ENCODE measurements around the gene SRGAP3. TPM values are rescaled to one million over a fixed set of nuclear protein-coding genes. Genes with fewer than 3 reads are reported as not detected.

Gene SRGAP3
- total RNA-seq, 1 donor from 2014 or later, result 10.3 TPM

DNA sequence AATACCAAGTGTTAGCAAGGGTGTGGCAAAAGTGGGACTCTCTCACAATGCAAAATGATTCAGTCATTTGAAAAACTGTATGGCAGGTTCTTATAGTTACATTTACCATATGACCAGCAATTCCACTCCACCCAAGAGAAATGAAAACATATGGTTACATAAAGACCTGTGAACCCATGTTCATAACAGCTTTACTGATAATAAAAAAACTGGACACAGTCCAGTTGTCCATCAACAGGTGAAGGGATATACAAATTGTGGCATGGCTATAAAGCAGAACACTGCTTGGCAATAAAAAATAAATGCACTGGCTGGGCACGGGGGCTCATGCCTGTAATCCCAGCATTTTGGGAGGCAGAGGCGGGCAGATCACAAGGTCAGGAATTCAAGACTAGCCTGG, 316.9 kb downstream of the SRGAP3 start:
- H3K9me3 ChIP-seq (replicated peaks), result no peaks in the 10 kb centered on the region
- no peaks in the 10 kb centered on the region for H3K27me3 ChIP-seq (ENCODE audit: low read depth)
- H3K4me3 ChIP-seq, result no peak overlapping the region
- H3K4me1 ChIP-seq, result peaks cover 12% of the 10 kb centered on the region
- intact Hi-C loops (cut with micrococcal nuclease), result no loop called here
- H3K36me3 ChIP-seq, result peaks cover 4% of the 10 kb centered on the region
- TF ChIP-seq CTCF (IDR thresholded peaks at IDR 0.05; ENCODE audit: borderline replicate concordance), result no peak
- no peak overlapping the region for H3K27ac ChIP-seq (replicated peaks)
- no peak for DNase-seq

- Histone ChIP-seq H3K4me1 (no peaks in the 10 kb centered on the region), H3K36me3 (peaks cover 4% of the 10 kb centered on the region), H3K27me3 (ENCODE audit: low read depth) (no peaks in the 10 kb centered on the region), H3K4me3 (no peak overlapping the region), H3K9me3 (replicated peaks) (no peaks in the 10 kb centered on the region), H3K27ac (replicated peaks) (no peak overlapping the region)
- intact Hi-C loops (cut with micrococcal nuclease), result no loop called here
- no peak for TF ChIP-seq CTCF (IDR thresholded peaks at IDR 0.05; ENCODE audit: borderline replicate concordance)
- no peak for DNase-seq
Measured at GRCh38 chr3:8931342-8931741, 318.1 kb downstream of the SRGAP3 start.

Other genes with a start within 250 kb of the SRGAP3 start
- gene THUMPD3, start 113.4 kb upstream of the SRGAP3 start, total RNA-seq, result 57.4 TPM
- gene SETD5, start 148.0 kb upstream of the SRGAP3 start, total RNA-seq, result 49.9 TPM

Measured in left ventricle myocardium inferior (tissue), 1 donor.